Motor neuron (in vitro differentiated cells): Measurements from ENCODE around the gene METTL14. TPM values are rescaled to one million over a fixed set of nuclear protein-coding genes. Genes with fewer than 3 reads are reported as not detected.
A peak's percentile ranks its signal among the peaks of the same experiment; 100 is the strongest.

Experiments
- ATAC-seq, 8 experiments: fragments of 200-7000 bp; cut with Tn5 transposase; replicated peaks in 6 of 8; 2 replicates each; pipeline ENCODE4 v1.8.0; 2021; ENCODE audit warnings: mild to moderate bottlenecking in 8 of 8, moderate library complexity in 8 of 8
- H3K27ac ChIP-seq, 2 donors: fragments of 250-450 bp; sonication (Bioruptor Pico); 2 replicates each; pipeline ENCODE4 v1.9.0; 2021; ENCODE audit warnings: antibody characterized with exemption in 2 of 2, mild to moderate bottlenecking in 2 of 2, moderate library complexity in 1 of 2
- H3K4me1 ChIP-seq, 2 donors: fragments of 250-450 bp; sonication (Bioruptor Pico); replicated peaks in 1 of 2; 2 replicates each; pipeline ENCODE4 v1.6.1; 2021; ENCODE audit warnings: antibody characterized with exemption in 2 of 2, mild to moderate bottlenecking in 2 of 2, moderate library complexity in 1 of 2
- H3K4me3 ChIP-seq, 5 donors: fragments of 250-450 bp; sonication (Bioruptor Pico); 2 replicates each; pipeline ENCODE4 v1.9.0; 2021; ENCODE audit warnings: antibody characterized with exemption in 5 of 5, mild to moderate bottlenecking in 5 of 5, moderate library complexity in 4 of 5
- WGBS, 10 experiments: fragments of 450-650 bp; shearing (Covaris generic); methylation state at CpG; one replicate each; pipeline ENCODE4 v1.0.0; 2022; 5-methylcytosine and 5-hydroxymethylcytosine counted together
- in situ Hi-C, 9 experiments: fragments of 400-800 bp; cut with MboI; loops; one replicate each; pipeline ENCODE4 v1.15.0; 2021; ENCODE audit warnings: low sequenced_read_pairs in 9 of 9, low pct_unique_long_range_greater_than_20kb in 2 of 9; ENCODE audit not compliant: unreplicated experiment in 9 of 9
- total RNA-seq, 8 experiments: library from RNA; unstranded; fragments of 300-600 nt; gene quantifications; 2 replicates each; pipeline versions ENCODE4 v1.2.3 to v1.2.4, GENCODE V29; 2022

METTL14 gene
- total RNA-seq, 8 experiments from 2014 or later: 15.3 to 44.1 (median 25.1) TPM

- Histone ChIP-seq H3K4me1 (no peaks in the 10 kb centered on the region), H3K4me3 (no peak overlapping the region), H3K27ac (no peak overlapping the region)
- ATAC-seq: peak in 1 of 8 experiments; percentile 12
- in situ Hi-C loops: loop anchor here in 1 of 9 experiments (25.0 kb wide), 1 partner anchor 96 kb away; no protein-coding TSS in a partner anchor
- WGBS, 10 experiments: 62 to 100% (median 100%) methylated on average over 1 to 2 of the region's 3 CpGs; no CpG with 5 or more reads in 4 of the 10 experiments
Measured at GRCh38 chr4:118716304-118716703, 31.1 kb downstream of the METTL14 start.

DNA sequence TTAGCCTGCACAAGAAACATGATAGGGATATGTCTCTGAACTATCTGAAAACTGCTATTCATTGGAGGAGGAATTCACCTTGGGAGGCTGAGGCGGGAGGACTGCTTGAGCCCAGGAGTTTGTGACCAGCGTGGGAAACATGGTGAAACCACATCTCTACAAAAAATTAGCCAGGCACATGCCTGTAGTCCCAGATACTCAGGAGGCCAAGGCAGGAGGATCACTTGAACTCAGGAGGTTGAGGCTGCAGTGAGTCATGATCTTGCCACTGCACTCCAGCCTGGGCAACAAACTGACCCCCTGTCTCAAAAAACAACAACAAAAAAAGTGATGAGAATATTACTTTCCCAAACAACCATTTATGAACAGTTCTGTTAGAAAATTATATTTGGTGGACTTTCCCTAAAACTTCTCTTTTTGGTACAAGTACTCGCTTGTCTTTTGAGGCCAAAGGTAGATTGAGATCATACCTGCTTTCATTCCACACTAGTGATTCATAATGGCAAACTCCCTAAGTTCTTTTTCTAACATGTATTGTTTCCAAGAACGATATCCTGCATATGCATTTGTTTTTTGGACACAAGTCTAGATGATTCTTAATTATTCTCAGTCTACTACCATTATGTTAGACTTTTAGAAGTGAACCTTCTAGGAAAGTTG, 33.4 kb downstream of the METTL14 start:
- Histone ChIP-seq H3K4me1 (peaks cover 6% of the 10 kb centered on the region in 2 donors), H3K4me3 (no peak overlapping the region), H3K27ac (no peak overlapping the region)
- no peak for ATAC-seq
- 70 to 100% (median 98%) methylated on average over 1 to 4 of the region's 4 CpGs; no CpG with 5 or more reads in 2 of the 10 experiments for WGBS, 10 experiments
- in situ Hi-C loops: loop anchor here in 1 of 9 experiments (25.0 kb wide), 1 partner anchor 94 kb away; no protein-coding TSS in a partner anchor

DNA sequence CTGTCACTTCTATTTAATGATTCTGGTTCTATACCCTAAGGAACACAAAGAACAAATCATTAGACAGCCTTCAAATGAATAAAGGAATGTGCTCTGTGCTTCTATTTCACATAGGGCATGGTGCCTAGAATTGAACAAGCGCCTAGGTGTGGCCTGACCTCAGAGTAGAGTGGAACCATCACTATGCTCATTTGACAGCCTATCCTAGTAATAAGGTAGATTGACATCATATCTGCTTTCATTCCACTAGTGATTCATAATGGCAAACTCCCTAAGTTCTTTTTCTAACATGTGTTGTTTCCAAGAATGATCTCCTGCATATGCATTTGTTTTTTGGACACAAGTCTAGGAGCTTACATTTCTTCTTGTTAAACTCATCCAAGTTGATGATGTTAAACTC, 36.6 kb downstream of the METTL14 start:
- 71 to 100% (median 92%) methylated on average over 1 of the region's 1 CpG; no CpG with 5 or more reads in 6 of the 10 experiments for WGBS, 10 experiments
- Histone ChIP-seq H3K4me1 (peaks cover 10 to 12% of the 10 kb centered on the region in 2 donors), H3K4me3 (no peak overlapping the region), H3K27ac (no peak overlapping the region)
- ATAC-seq: peak in 2 of 8 experiments; percentile 78 to 83
- in situ Hi-C loops: loop anchor here in 1 of 9 experiments (25.0 kb wide), 1 partner anchor 91 kb away; no protein-coding TSS in a partner anchor

GRCh38 chr4:118723369-118723768, 38.2 kb downstream of the METTL14 start:
- 9 to 100% (median 38%) methylated on average over 1 to 3 of the region's 3 CpGs for WGBS, 10 experiments
- ATAC-seq: peak in 2 of 8 experiments; percentile 26 to 50
- in situ Hi-C loops: loop anchor here in 1 of 9 experiments (25.0 kb wide), 1 partner anchor 89 kb away; no protein-coding TSS in a partner anchor
- Histone ChIP-seq H3K4me3 (no peak overlapping the region), H3K27ac (no peak overlapping the region), H3K4me1 (peaks cover 10 to 12% of the 10 kb centered on the region in 2 donors)

- in situ Hi-C loops: no loop called here
Measured at GRCh38 chr4:118727360-118727759, 42.2 kb downstream of the METTL14 start.

DNA sequence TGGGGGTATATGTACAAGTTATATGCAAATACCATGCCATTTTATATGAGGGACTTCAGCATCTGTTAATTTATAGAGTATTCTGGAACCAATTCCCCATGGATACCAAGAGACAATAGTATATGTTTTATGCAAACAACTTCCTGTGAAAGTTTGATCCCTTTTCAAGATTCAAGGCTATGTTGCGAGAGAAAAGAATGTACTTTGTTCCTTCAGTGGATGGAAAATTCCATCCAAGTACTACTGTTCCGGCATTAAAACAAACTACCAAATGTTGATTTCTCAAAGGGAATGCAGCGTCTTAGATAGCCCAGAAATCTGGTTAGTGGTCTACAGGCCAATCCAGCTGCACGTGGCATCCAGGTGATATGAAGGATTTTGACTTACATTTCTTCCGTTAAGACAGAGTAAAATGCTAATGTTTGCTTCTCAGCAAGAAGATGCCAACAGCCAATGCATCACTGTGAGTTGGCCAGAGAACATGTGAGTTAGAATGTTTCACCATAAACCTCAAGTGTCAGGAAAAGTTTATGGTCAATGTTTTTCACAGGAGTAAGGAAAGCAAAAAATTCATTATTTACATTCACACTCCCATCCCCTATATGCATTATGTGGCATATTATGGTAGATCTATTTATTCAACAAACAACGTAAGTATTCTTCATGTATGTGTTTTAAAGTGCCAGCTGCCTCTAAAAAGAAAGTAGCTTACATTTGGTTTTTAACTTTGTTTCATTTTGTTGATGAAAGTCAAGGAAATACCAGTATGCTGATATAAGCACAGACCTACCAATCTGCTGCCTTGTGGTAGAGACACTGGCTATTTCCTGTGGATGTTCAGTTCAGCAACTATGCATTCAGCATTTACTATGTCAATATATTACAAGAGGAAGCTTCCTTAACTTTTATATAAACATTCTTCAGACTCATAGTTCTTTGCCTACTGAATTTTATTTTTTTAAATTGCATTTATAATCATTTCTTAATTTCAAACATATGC, 44.4 kb downstream of the METTL14 start:
- H3K4me3 ChIP-seq: no peak overlapping the region
- no peaks in the 10 kb centered on the region for H3K4me1 ChIP-seq
- in situ Hi-C loops: no loop called here
- WGBS, 10 experiments: 42 to 100% (median 82%) methylated on average over 2 to 6 of the region's 6 CpGs; no CpG with 5 or more reads in 2 of the 10 experiments
- H3K27ac ChIP-seq: no peak overlapping the region
- ATAC-seq: peak in 1 of 8 experiments; percentile 24

More at GRCh38 chr4:118727360-118727759, 42.2 kb downstream of the METTL14 start:
- Histone ChIP-seq H3K4me3 (no peak overlapping the region), H3K4me1 (peaks cover 10 to 12% of the 10 kb centered on the region in 2 donors), H3K27ac (no peak overlapping the region)
- 7 to 88% (median 17%) methylated on average over 1 of the region's 1 CpG; no CpG with 5 or more reads in 5 of the 10 experiments for WGBS, 10 experiments
- peak in 2 of 8 experiments; percentile 26 to 28 for ATAC-seq

- in situ Hi-C loops: no loop called here
- no peak for ATAC-seq
- Histone ChIP-seq H3K27ac (no peak overlapping the region), H3K4me1 (no peaks in the 10 kb centered on the region), H3K4me3 (no peak overlapping the region)
Measured at GRCh38 chr4:118730683-118731082, 45.5 kb downstream of the METTL14 start.

GRCh38 chr4:118732591-118733330, 47.6 kb downstream of the METTL14 start:
- WGBS, 10 experiments: 40 to 100% (median 92%) methylated on average over 1 to 3 of the region's 3 CpGs; no CpG with 5 or more reads in 3 of the 10 experiments
- peak in 3 of 8 experiments; percentile 88 to 100 (median 99) for ATAC-seq
- in situ Hi-C loops: no loop called here

GRCh38 chr4:118734491-118735205, 49.5 kb downstream of the METTL14 start:
- peak in 1 of 8 experiments; percentile 29 for ATAC-seq
- peaks cover 13% of the 10 kb centered on the region in 2 donors for H3K4me1 ChIP-seq
- H3K27ac ChIP-seq: no peak overlapping the region
- H3K4me3 ChIP-seq: no peak overlapping the region
- in situ Hi-C loops: no loop called here
- 49 to 100% (median 89%) methylated on average over 1 to 7 of the region's 7 CpGs for WGBS, 10 experiments

More at GRCh38 chr4:118732591-118733330, 47.6 kb downstream of the METTL14 start:
- H3K4me1 ChIP-seq: peaks cover 0 to 1% of the 10 kb centered on the region in 2 donors
- H3K4me3 ChIP-seq: no peak overlapping the region
- H3K27ac ChIP-seq: no peak overlapping the region

DNA sequence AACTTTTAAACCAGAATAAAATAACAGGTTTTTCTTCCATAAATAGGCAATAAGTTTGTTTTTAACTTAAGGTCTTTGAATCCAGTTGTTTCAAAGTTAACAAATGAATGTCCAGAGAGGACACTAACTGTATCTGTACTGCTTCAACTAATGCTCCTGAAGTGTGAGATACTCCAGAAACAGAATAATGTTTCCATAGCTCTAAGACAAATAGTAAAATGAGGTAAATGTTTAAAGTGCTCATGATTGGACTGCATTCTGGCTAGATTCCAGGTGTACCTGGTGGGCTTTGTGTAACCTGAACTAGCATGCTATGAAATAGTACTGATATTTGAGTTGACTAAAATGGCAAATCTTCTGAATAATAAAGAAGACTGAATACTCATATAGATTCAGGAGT, 51.7 kb downstream of the METTL14 start:
- H3K4me3 ChIP-seq: no peak overlapping the region
- no peak overlapping the region for H3K27ac ChIP-seq
- ATAC-seq: no peak
- H3K4me1 ChIP-seq: peaks cover 13 to 14% of the 10 kb centered on the region in 2 donors
- in situ Hi-C loops: no loop called here

- Histone ChIP-seq H3K4me1 (peaks cover 13 to 14% of the 10 kb centered on the region in 2 donors), H3K27ac (no peak overlapping the region), H3K4me3 (no peak overlapping the region)
- no peak for ATAC-seq
- WGBS, 10 experiments: 61 to 86% (median 71%) methylated on average over 2 to 3 of the region's 3 CpGs; no CpG with 5 or more reads in 2 of the 10 experiments
- in situ Hi-C loops: no loop called here
Measured at GRCh38 chr4:118738090-118738489, 52.9 kb downstream of the METTL14 start.
